ENCODE measurements around the gene DNAJC4.

- no peak for TF ChIP-seq EZH2 (IDR thresholded peaks at IDR 0.05; ENCODE audit: low read depth)
- TF ChIP-seq, protein P1, sequence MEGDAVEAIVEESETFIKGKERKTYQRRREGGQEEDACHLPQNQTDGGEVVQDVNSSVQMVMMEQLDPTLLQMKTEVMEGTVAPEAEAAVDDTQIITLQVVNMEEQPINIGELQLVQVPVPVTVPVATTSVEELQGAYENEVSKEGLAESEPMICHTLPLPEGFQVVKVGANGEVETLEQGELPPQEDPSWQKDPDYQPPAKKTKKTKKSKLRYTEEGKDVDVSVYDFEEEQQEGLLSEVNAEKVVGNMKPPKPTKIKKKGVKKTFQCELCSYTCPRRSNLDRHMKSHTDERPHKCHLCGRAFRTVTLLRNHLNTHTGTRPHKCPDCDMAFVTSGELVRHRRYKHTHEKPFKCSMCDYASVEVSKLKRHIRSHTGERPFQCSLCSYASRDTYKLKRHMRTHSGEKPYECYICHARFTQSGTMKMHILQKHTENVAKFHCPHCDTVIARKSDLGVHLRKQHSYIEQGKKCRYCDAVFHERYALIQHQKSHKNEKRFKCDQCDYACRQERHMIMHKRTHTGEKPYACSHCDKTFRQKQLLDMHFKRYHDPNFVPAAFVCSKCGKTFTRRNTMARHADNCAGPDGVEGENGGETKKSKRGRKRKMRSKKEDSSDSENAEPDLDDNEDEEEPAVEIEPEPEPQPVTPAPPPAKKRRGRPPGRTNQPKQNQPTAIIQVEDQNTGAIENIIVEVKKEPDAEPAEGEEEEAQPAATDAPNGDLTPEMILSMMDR (conservative IDR thresholded peaks at IDR 0.05) = no peak
These were observed 5.3 kb upstream of the DNAJC4 start for GRCh38 chr11:64224891-64225607.

Measured in PC-9 (cell line).